WTC11 (cell line): ENCODE data around the gene CREB3L1. TPM values are rescaled to one million over a fixed set of nuclear protein-coding genes. Genes with fewer than 3 reads are reported as not detected.

Experiments used
- CREB1 ChIP-seq: sonication (generic); formaldehyde crosslinking; IDR thresholded peaks from 2 replicates; pipeline ENCODE4 v1.8.0; 2023; ENCODE audit warnings: mild to moderate bottlenecking, missing genetic modification reagents
- CREM ChIP-seq: sonication (generic); formaldehyde crosslinking; IDR thresholded peaks from 2 replicates; pipeline ENCODE4 v1.8.1; 2022; ENCODE audit warnings: mild to moderate bottlenecking, missing genetic modification reagents, moderate library complexity
- CTCF ChIP-seq: fragments of 200-600 bp; IDR thresholded peaks from 2 replicates; pipeline ENCODE4 v1.8.0; 2022; ENCODE audit warnings: antibody characterized with exemption
- ESRRA ChIP-seq: sonication (generic); formaldehyde crosslinking; IDR thresholded peaks from 2 replicates; pipeline ENCODE4 v1.8.1; 2022; ENCODE audit warnings: mild to moderate bottlenecking, missing genetic modification reagents, borderline replicate concordance
- FOXP1 ChIP-seq: sonication (generic); formaldehyde crosslinking; IDR thresholded peaks from 2 replicates; pipeline ENCODE4 v1.8.0; 2022; ENCODE audit warnings: missing genetic modification reagents, mild to moderate bottlenecking, moderate library complexity, borderline replicate concordance
- FOXP4 ChIP-seq: sonication (generic); formaldehyde crosslinking; IDR thresholded peaks from 2 replicates; pipeline ENCODE4 v1.8.0; 2022; ENCODE audit warnings: mild to moderate bottlenecking, missing genetic modification reagents
- GABPB1 ChIP-seq: sonication (generic); formaldehyde crosslinking; IDR thresholded peaks from 2 replicates; pipeline ENCODE4 v1.8.1; 2023; ENCODE audit warnings: mild to moderate bottlenecking, missing genetic modification reagents
- HMGA2 ChIP-seq: fragments of 250-450 bp; sonication (Bioruptor Pico); IDR thresholded peaks from 2 replicates; pipeline ENCODE4 v1.4.0; 2021; ENCODE audit warnings: mild to moderate bottlenecking, moderate library complexity
- JAZF1 ChIP-seq: fragments of 250-450 bp; sonication (Bioruptor Pico); IDR thresholded peaks from 2 replicates; pipeline ENCODE4 v1.9.0; 2021; ENCODE audit warnings: moderate library complexity, mild to moderate bottlenecking, inconsistent platforms
- JUN ChIP-seq: sonication (generic); formaldehyde crosslinking; IDR thresholded peaks from 2 replicates; pipeline ENCODE4 v1.8.0; 2023; ENCODE audit warnings: mild to moderate bottlenecking, missing genetic modification reagents
- MXD4 ChIP-seq: fragments of 250-450 bp; sonication (Bioruptor Pico); IDR thresholded peaks from 2 replicates; pipeline ENCODE4 v1.8.0; 2021; ENCODE audit warnings: mild to moderate bottlenecking, moderate library complexity, borderline replicate concordance
- NFYB ChIP-seq: sonication (generic); formaldehyde crosslinking; conservative IDR thresholded peaks from 2 replicates; pipeline ENCODE4 v1.8.0; 2022; ENCODE audit warnings: low read depth, missing genetic modification reagents
- PRRX2 ChIP-seq: fragments of 250-450 bp; sonication (Bioruptor Pico); IDR thresholded peaks from 2 replicates; pipeline ENCODE4 v1.8.0; 2021; ENCODE audit warnings: mild to moderate bottlenecking
- RELA ChIP-seq: sonication (generic); formaldehyde crosslinking; IDR thresholded peaks from 2 replicates; pipeline ENCODE4 v1.8.1; 2022; ENCODE audit warnings: missing genetic modification reagents, mild to moderate bottlenecking, borderline replicate concordance
- RORB ChIP-seq: fragments of 250-450 bp; sonication (Bioruptor Pico); IDR thresholded peaks from 2 replicates; pipeline ENCODE4 v1.9.0; 2021; ENCODE audit warnings: mild to moderate bottlenecking
- SP1 ChIP-seq: sonication (generic); formaldehyde crosslinking; conservative IDR thresholded peaks from 2 replicates; pipeline ENCODE4 v1.8.1; 2022; ENCODE audit warnings: missing genetic modification reagents
- ZMAT4 ChIP-seq: fragments of 250-450 bp; sonication (Bioruptor Pico); IDR thresholded peaks from 2 replicates; pipeline ENCODE4 v1.9.0; 2021; ENCODE audit warnings: mild to moderate bottlenecking
- ZNF138 ChIP-seq: sonication (generic); formaldehyde crosslinking; conservative IDR thresholded peaks from 2 replicates; pipeline ENCODE4 v1.8.1; 2022; ENCODE audit warnings: mild to moderate bottlenecking, moderate library complexity, missing genetic modification reagents
- ZNF219 ChIP-seq: sonication (generic); formaldehyde crosslinking; IDR thresholded peaks from 2 replicates; pipeline ENCODE4 v1.8.0; 2023; ENCODE audit warnings: missing genetic modification reagents, mild to moderate bottlenecking, borderline replicate concordance
- ZNF232 ChIP-seq: sonication (generic); formaldehyde crosslinking; IDR thresholded peaks from 2 replicates; pipeline ENCODE4 v1.8.0; 2022; ENCODE audit warnings: mild to moderate bottlenecking, missing genetic modification reagents
- ZNF423 ChIP-seq: fragments of 250-450 bp; sonication (Bioruptor Pico); IDR thresholded peaks from 2 replicates; pipeline ENCODE4 v2.1.2; 2022; ENCODE audit warnings: mild to moderate bottlenecking, moderate library complexity
- ZNF671 ChIP-seq: fragments of 250-450 bp; sonication (Bioruptor Pico); IDR thresholded peaks from 2 replicates; pipeline ENCODE4 v1.8.0; 2021; ENCODE audit warnings: mild to moderate bottlenecking
- ZSCAN18 ChIP-seq: fragments of 250-450 bp; sonication (Bioruptor Pico); IDR thresholded peaks from 2 replicates; pipeline ENCODE4 v2.1.2; 2022; ENCODE audit warnings: mild to moderate bottlenecking, moderate library complexity
- total RNA-seq: library from RNA; stranded (reverse); gene quantifications from 3 replicates; pipeline ENCODE4 v1.2.3, GENCODE V29; 2021
- TF ChIP-seq, protein P1 (sequence below): sonication (generic); formaldehyde crosslinking; IDR thresholded peaks from 2 replicates; pipeline ENCODE4 v1.8.0; 2022; ENCODE audit warnings: mild to moderate bottlenecking, missing genetic modification reagents
- TF ChIP-seq, protein P2 (sequence below): sonication (generic); formaldehyde crosslinking; IDR thresholded peaks from 2 replicates; pipeline ENCODE4 v1.8.1; 2023; ENCODE audit warnings: mild to moderate bottlenecking, missing genetic modification reagents, moderate library complexity
- TF ChIP-seq, protein P3 (sequence below): sonication (generic); formaldehyde crosslinking; IDR thresholded peaks from 2 replicates; pipeline ENCODE4 v1.8.0; 2023; ENCODE audit warnings: missing genetic modification reagents, mild to moderate bottlenecking, borderline replicate concordance
- TF ChIP-seq, protein P4 (sequence below): sonication (generic); formaldehyde crosslinking; IDR thresholded peaks from 2 replicates; pipeline ENCODE4 v1.8.1; 2023; ENCODE audit warnings: mild to moderate bottlenecking, missing genetic modification reagents, moderate library complexity

CREB3L1 gene
- total RNA-seq, 1 experiment from 2014 or later, result 10.9 TPM

- TF ChIP-seq CTCF (peak; percentile 98), RELA (peak; percentile 51; the same call in 1 of the 2 replicates), ZSCAN18 (CRISPR knock-in tag) (no peak), FOXP1 (CRISPR knock-in tag) (peak; percentile 71; the same call in 1 of the 2 replicates), NFYB (CRISPR knock-in tag) (0 out of 2 replicates have a peak, but pooled peaks have one; percentile 13), GABPB1 (CRISPR knock-in tag) (peak; percentile 47; the same call in 1 of the 2 replicates), CREM (CRISPR knock-in tag) (no peak), ZMAT4 (CRISPR knock-in tag) (no peak), ZNF138 (CRISPR knock-in tag) (no peak), ZNF219 (CRISPR knock-in tag) (no peak), CREB1 (no peak), ZNF423 (no peak), MXD4 (CRISPR knock-in tag) (no peak), ESRRA (no peak), PRRX2 (CRISPR knock-in tag) (no peak), RORB (CRISPR knock-in tag) (no peak), JAZF1 (CRISPR knock-in tag) (no peak), ZNF232 (CRISPR knock-in tag) (no peak), FOXP4 (CRISPR knock-in tag) (no peak), ZNF671 (CRISPR knock-in tag) (no peak), JUN (CRISPR knock-in tag) (no peak), SP1 (CRISPR knock-in tag) (0 out of 2 replicates have a peak, but pooled peaks have one; percentile 47), HMGA2 (no peak)
- TF ChIP-seq, protein P1, sequence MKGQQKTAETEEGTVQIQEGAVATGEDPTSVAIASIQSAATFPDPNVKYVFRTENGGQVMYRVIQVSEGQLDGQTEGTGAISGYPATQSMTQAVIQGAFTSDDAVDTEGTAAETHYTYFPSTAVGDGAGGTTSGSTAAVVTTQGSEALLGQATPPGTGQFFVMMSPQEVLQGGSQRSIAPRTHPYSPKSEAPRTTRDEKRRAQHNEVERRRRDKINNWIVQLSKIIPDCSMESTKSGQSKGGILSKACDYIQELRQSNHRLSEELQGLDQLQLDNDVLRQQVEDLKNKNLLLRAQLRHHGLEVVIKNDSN (CRISPR knock-in tag), result peak; percentile 16; the same call in 1 of the 2 replicates
- TF ChIP-seq, protein P2, sequence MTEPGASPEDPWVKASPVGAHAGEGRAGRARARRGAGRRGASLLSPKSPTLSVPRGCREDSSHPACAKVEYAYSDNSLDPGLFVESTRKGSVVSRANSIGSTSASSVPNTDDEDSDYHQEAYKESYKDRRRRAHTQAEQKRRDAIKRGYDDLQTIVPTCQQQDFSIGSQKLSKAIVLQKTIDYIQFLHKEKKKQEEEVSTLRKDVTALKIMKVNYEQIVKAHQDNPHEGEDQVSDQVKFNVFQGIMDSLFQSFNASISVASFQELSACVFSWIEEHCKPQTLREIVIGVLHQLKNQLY, result no peak
- TF ChIP-seq, protein P3, sequence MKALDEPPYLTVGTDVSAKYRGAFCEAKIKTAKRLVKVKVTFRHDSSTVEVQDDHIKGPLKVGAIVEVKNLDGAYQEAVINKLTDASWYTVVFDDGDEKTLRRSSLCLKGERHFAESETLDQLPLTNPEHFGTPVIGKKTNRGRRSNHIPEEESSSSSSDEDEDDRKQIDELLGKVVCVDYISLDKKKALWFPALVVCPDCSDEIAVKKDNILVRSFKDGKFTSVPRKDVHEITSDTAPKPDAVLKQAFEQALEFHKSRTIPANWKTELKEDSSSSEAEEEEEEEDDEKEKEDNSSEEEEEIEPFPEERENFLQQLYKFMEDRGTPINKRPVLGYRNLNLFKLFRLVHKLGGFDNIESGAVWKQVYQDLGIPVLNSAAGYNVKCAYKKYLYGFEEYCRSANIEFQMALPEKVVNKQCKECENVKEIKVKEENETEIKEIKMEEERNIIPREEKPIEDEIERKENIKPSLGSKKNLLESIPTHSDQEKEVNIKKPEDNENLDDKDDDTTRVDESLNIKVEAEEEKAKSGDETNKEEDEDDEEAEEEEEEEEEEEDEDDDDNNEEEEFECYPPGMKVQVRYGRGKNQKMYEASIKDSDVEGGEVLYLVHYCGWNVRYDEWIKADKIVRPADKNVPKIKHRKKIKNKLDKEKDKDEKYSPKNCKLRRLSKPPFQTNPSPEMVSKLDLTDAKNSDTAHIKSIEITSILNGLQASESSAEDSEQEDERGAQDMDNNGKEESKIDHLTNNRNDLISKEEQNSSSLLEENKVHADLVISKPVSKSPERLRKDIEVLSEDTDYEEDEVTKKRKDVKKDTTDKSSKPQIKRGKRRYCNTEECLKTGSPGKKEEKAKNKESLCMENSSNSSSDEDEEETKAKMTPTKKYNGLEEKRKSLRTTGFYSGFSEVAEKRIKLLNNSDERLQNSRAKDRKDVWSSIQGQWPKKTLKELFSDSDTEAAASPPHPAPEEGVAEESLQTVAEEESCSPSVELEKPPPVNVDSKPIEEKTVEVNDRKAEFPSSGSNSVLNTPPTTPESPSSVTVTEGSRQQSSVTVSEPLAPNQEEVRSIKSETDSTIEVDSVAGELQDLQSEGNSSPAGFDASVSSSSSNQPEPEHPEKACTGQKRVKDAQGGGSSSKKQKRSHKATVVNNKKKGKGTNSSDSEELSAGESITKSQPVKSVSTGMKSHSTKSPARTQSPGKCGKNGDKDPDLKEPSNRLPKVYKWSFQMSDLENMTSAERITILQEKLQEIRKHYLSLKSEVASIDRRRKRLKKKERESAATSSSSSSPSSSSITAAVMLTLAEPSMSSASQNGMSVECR (CRISPR knock-in tag), result no peak
- TF ChIP-seq, protein P4, sequence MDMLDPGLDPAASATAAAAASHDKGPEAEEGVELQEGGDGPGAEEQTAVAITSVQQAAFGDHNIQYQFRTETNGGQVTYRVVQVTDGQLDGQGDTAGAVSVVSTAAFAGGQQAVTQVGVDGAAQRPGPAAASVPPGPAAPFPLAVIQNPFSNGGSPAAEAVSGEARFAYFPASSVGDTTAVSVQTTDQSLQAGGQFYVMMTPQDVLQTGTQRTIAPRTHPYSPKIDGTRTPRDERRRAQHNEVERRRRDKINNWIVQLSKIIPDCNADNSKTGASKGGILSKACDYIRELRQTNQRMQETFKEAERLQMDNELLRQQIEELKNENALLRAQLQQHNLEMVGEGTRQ (CRISPR knock-in tag), result no peak
These were observed 74.8 kb downstream of the CREB3L1 start (continued) for GRCh38 chr11:46352063-46352841.
